Measurements from ENCODE around the gene VPS37C.

DNA sequence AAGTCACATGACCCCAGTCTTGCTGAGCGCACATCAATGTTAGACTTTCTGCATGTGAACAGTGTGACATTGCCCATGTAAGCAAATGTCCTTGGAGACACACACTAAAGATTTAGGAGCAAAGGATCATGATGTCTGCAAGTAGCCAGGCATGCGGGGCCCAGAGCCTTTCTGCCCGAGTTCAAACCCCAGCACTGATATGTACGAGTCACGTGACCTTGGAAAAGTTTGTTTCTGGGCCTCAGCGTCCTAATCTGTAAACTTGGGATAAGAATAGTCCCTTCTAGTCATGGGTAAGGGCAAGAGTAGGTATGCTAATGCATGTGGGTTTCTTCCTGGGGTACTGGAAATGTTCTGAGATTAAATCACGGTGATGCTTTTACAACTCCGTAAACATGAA, 25.3 kb upstream of the VPS37C start:
- TF ChIP-seq POLR2A (IDR thresholded peaks at IDR 0.05; ENCODE audit: low read length) (no peak), HOXA7 (CRISPR knock-in tag; IDR thresholded peaks at IDR 0.05) (no peak), MAZ (IDR thresholded peaks at IDR 0.05; ENCODE audit: borderline replicate concordance, low read depth, low read length) (no peak), RAD21 (conservative IDR thresholded peaks at IDR 0.05 in 1 of 2, IDR thresholded peaks at IDR 0.05 in 1 of 2) (no peak), CEBPB (IDR thresholded peaks at IDR 0.05) (no peak)
- TF ChIP-seq, protein P1, sequence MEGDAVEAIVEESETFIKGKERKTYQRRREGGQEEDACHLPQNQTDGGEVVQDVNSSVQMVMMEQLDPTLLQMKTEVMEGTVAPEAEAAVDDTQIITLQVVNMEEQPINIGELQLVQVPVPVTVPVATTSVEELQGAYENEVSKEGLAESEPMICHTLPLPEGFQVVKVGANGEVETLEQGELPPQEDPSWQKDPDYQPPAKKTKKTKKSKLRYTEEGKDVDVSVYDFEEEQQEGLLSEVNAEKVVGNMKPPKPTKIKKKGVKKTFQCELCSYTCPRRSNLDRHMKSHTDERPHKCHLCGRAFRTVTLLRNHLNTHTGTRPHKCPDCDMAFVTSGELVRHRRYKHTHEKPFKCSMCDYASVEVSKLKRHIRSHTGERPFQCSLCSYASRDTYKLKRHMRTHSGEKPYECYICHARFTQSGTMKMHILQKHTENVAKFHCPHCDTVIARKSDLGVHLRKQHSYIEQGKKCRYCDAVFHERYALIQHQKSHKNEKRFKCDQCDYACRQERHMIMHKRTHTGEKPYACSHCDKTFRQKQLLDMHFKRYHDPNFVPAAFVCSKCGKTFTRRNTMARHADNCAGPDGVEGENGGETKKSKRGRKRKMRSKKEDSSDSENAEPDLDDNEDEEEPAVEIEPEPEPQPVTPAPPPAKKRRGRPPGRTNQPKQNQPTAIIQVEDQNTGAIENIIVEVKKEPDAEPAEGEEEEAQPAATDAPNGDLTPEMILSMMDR (IDR thresholded peaks at IDR 0.05) = no peak
- TF ChIP-seq, protein P2, sequence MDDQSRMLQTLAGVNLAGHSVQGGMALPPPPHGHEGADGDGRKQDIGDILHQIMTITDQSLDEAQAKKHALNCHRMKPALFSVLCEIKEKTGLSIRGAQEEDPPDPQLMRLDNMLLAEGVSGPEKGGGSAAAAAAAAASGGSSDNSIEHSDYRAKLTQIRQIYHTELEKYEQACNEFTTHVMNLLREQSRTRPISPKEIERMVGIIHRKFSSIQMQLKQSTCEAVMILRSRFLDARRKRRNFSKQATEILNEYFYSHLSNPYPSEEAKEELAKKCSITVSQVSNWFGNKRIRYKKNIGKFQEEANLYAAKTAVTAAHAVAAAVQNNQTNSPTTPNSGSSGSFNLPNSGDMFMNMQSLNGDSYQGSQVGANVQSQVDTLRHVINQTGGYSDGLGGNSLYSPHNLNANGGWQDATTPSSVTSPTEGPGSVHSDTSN (IDR thresholded peaks at IDR 0.05) = no peak
- TF ChIP-seq, protein P3, sequence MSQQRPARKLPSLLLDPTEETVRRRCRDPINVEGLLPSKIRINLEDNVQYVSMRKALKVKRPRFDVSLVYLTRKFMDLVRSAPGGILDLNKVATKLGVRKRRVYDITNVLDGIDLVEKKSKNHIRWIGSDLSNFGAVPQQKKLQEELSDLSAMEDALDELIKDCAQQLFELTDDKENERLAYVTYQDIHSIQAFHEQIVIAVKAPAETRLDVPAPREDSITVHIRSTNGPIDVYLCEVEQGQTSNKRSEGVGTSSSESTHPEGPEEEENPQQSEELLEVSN (IDR thresholded peaks at IDR 0.05; ENCODE audit: borderline replicate concordance, low read depth) = no peak
